Subcutaneous abdominal adipose tissue (tissue), 5 donors: ENCODE measurements around the gene ILDR2.

Experiments used
- H3K27ac ChIP-seq: one replicate; pipeline ENCODE4 v1.7.0; 2013; ENCODE audit warnings: low read depth, mild to moderate bottlenecking, inconsistent platforms, low read length, moderate library complexity
- H3K27me3 ChIP-seq, 5 donors: one replicate each; pipeline ENCODE4 v1.7.0; 2013; ENCODE audit warnings: low read length in 5 of 5, inconsistent platforms in 1 of 5; ENCODE audit not compliant: control insufficient read depth in 5 of 5, insufficient read depth in 4 of 5
- H3K36me3 ChIP-seq, 5 donors: one replicate each; pipeline ENCODE4 v1.7.0; 2013; ENCODE audit warnings: low read length in 5 of 5; ENCODE audit not compliant: control insufficient read depth in 5 of 5, insufficient read depth in 5 of 5
- H3K4me1 ChIP-seq, 5 donors: one replicate each; pipeline ENCODE4 v1.7.0; 2013; ENCODE audit warnings: low read length in 5 of 5, mild to moderate bottlenecking in 3 of 5, moderate library complexity in 1 of 5; ENCODE audit not compliant: control insufficient read depth in 5 of 5, insufficient read depth in 5 of 5
- H3K4me3 ChIP-seq, 5 donors: one replicate each; pipeline ENCODE4 v1.7.0; 2013; ENCODE audit warnings: low read length in 5 of 5, low read depth in 1 of 5
- H3K9ac ChIP-seq, 5 donors: one replicate each; pipeline ENCODE4 v1.7.0; 2013; ENCODE audit warnings: low read length in 5 of 5, mild to moderate bottlenecking in 4 of 5, moderate library complexity in 3 of 5
- H3K9me3 ChIP-seq, 5 donors: one replicate each; pipeline ENCODE4 v1.7.0; 2013; ENCODE audit warnings: low read length in 5 of 5; ENCODE audit not compliant: control insufficient read depth in 5 of 5
- donor health status: healthy.
- donor health status: healthy.
- donor health status: healthy.
- donor health status: healthy.
- donor health status: healthy.

The ILDR2 gene

DNA sequence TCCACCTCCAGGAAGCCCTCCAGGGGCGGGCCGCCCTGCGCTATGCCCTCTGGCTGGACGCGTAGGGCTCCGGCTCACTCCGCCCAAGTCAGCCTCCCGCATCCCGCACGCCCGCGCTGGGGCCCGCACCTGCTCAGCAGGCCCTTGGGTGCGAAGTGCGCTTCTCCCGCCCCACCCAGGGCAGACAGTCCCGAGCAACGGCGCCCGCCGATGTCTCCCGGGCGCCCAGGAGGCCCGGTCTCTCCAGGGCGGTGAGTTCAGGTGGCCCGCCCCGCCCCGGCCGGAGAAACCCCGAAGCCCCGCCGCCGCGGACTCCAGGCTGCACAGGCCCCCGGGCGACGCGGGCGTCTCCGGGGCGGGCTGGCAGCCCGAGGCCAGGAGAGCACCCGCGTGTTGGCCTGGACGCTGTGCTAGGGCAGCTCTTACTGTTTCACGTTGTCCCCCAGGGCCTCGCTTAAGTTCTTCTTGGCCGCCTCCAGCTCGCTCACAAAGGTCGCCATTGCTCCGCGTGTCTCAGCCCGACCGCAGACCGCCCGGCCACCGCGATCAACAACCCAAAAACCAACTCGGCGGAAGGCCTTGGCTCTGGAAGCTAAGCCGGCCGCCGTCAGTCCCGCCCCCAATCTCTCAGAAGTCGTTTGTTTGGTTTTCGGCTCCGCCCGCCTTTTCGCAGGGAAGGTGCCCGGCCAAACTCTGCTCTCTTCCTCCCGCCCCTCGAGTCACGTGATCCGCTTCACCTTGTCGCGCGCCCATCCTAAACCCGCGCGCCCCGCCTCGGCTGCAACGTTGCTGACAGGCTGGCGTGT lies 99.4 kb downstream of the ILDR2 start, which contains the start of gene TADA1:
Gene TADA1 (minus strand): TSS at position 531 of the 806 bp plus-strand sequence. CDS start 31 bp downstream, at position 500.
- Histone ChIP-seq H3K4me1 (peaks cover 3 to 18% (median 13%) of the 10 kb centered on the region in 5 donors), H3K9me3 (no peaks in the 10 kb centered on the region), H3K36me3 (no peaks in the 10 kb centered on the region), H3K27me3 (no peaks in the 10 kb centered on the region), H3K27ac (peak within 1 kb of the TSS; percentile 77), H3K4me3 (peak within 1 kb of the TSS; percentile 70 to 86 (median 82)), H3K9ac (peak within 1 kb of the TSS; percentile 32 to 92 (median 90))

DNA sequence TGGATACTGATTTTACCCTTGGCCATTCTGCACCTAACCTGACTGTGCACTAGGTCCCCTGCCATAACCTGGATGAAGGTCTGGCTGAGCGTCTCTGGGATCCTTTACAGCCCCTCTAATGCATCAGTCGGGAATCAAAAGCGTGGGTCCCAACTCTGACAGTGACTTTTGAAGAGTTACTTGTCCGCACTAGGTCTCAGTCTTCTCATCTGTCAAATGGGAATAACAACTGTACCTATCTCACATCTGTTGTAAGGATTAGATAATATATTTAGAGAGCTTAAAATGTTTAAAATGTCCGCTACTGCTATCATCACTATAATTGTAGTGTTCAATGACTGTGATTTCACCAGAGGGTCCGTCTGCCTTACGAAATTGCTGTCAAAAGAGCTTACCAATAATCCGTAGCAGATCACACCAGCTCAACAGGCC lies 100.0 kb downstream of the ILDR2 start:
- H3K9me3 ChIP-seq = no peaks in the 10 kb centered on the region
- H3K27me3 ChIP-seq = no peaks in the 10 kb centered on the region
- peaks cover 3 to 18% (median 13%) of the 10 kb centered on the region in 5 donors for H3K4me1 ChIP-seq
- no peaks in the 10 kb centered on the region for H3K36me3 ChIP-seq
- no peak overlapping the region for H3K27ac ChIP-seq
- peak overlapping the region; percentile 70 to 86 (median 82) for H3K4me3 ChIP-seq
- H3K9ac ChIP-seq = peak overlapping the region in 4 of 5 donors; percentile 72 to 92 (median 90)

DNA sequence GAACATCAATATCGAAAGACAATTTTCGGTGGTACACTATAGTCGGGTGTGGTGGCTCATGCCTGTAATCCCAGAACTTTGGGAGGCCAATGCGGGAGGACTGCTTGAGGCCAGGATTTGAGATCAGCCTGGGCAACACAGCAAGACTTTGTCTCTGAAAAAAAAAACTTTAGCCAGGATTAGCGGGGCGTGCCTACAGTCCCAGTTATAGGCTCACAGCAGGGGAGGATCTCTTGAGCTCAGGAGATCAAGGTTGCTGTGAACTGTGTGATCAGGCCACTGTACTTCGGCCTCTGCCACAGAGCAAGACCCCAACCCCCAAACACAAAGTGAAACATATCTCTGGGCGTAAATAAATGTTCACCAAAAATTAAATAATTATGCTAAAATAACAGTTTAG lies 100.9 kb downstream of the ILDR2 start:
- no peak overlapping the region for H3K9ac ChIP-seq
- no peaks in the 10 kb centered on the region for H3K36me3 ChIP-seq
- H3K27ac ChIP-seq = no peak overlapping the region
- no peaks in the 10 kb centered on the region for H3K9me3 ChIP-seq
- peaks cover 3 to 18% (median 13%) of the 10 kb centered on the region in 5 donors for H3K4me1 ChIP-seq
- no peaks in the 10 kb centered on the region for H3K27me3 ChIP-seq
- no peak overlapping the region for H3K4me3 ChIP-seq

DNA sequence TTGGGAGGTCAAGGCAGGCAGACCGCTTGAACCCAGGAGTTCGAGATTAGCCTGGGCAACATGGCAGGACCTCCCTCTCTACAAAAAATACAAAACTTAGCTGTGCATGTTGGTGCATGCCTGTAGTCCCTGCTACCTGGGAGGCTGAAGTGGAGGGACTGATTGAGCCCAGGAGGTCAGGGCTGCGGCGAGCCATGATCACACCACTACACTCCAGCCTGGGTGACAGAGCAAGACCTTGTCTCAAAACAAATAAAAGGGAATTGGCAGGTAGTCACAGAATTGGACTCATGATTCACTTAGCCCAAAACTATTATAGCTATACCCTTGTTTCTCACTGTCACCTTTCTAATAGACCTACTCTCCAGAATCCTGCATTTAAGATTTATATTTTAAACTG lies 104.8 kb downstream of the ILDR2 start:
- H3K36me3 ChIP-seq = peaks cover 6 to 17% (median 8%) of the 10 kb centered on the region in 5 donors
- peaks cover 3 to 12% (median 8%) of the 10 kb centered on the region in 5 donors for H3K4me1 ChIP-seq
- H3K27ac ChIP-seq = no peak overlapping the region
- H3K9ac ChIP-seq = no peak overlapping the region
- no peak overlapping the region for H3K4me3 ChIP-seq
- H3K9me3 ChIP-seq = no peaks in the 10 kb centered on the region
- H3K27me3 ChIP-seq = no peaks in the 10 kb centered on the region

DNA sequence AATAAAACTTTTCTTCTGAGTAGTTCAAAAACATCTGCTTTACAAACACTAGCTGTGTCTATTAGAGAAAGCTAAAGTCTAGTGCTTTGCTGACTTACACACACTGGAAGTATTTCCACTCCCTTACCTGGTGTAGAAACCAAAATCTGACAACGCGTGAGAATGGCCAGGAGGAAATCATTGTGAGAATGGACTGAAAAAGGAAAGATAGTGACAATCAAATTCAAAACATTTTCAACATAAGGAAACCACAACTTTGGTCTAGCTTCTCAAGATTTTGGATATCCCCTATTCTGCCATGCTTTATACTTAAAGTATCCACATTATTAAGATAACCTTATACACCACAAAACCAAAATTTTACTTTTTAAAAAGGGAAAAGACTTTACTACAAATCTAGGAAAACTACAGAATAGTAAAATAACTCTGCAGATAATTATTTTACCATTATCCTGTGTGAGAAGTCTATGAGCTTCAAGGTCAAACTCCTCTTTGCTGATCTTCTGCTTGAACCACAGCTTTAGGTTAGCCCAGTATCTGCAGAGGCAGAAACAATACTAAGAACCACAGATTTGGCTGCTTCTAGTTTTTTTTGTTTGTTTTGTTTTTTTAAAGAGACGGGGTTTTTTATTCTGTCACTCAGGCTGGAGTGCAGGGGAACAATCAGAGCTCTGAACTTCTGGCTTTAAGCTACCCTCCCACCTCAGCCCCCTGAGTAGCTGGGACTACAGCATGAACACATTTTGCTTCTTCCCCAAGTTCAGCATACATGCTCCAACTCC lies 105.8 kb downstream of the ILDR2 start:
- H3K4me1 ChIP-seq = peaks cover 0 to 3% (median 0%) of the 10 kb centered on the region in 5 donors
- no peaks in the 10 kb centered on the region for H3K9me3 ChIP-seq
- peaks cover 7 to 17% (median 10%) of the 10 kb centered on the region in 5 donors for H3K36me3 ChIP-seq
- H3K27me3 ChIP-seq = no peaks in the 10 kb centered on the region
- H3K27ac ChIP-seq = no peak overlapping the region
- peak overlapping the region in 2 of 5 donors; percentile 7 to 32 for H3K9ac ChIP-seq
- no peak overlapping the region for H3K4me3 ChIP-seq

DNA sequence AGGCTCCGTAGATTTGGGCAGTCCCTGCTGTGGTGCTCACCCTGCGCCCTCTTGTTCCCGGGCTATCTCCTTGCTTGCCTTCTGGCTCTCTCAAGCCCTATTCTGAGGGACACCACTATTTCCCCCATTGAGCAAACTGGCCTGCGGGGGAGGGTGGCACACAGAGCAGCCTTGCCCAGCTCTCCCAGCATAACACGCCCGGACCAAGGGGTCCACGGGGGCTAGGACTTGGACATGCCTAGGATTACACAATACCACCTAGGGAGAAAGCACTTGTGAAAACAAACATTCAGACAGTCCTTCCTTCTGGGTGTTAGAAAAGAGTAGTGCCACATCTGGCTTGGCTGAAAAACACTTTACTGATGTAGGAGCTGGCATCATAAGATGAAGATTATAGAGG lies 106.7 kb downstream of the ILDR2 start:
- H3K27me3 ChIP-seq = no peaks in the 10 kb centered on the region
- H3K9me3 ChIP-seq = no peaks in the 10 kb centered on the region
- H3K4me3 ChIP-seq = no peak overlapping the region
- peaks cover 10 to 24% (median 16%) of the 10 kb centered on the region in 5 donors for H3K36me3 ChIP-seq
- no peak overlapping the region for H3K9ac ChIP-seq
- no peak overlapping the region for H3K27ac ChIP-seq
- peaks cover 0 to 2% (median 0%) of the 10 kb centered on the region in 5 donors for H3K4me1 ChIP-seq

DNA sequence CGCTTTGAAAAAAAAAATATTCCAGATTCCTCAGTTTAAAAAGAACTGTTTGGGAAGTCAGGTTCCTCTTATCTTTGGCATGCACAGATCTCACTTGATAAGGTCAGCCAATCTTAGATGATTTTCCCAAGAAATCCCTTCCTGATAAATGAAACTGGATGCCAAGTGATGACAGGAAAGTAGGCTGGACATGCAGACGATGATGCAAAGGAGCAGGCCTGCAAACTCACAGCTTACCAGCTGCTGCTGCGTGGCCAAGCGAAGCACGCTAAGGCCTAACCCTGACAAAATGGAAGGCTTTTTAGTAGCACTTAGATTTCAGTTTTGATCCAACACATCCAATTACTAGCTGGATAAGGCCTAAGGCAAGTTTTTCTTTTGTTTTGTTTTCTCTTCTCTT lies 109.4 kb downstream of the ILDR2 start:
- H3K27ac ChIP-seq = no peak overlapping the region
- peaks cover 25 to 46% (median 37%) of the 10 kb centered on the region in 5 donors for H3K36me3 ChIP-seq

DNA sequence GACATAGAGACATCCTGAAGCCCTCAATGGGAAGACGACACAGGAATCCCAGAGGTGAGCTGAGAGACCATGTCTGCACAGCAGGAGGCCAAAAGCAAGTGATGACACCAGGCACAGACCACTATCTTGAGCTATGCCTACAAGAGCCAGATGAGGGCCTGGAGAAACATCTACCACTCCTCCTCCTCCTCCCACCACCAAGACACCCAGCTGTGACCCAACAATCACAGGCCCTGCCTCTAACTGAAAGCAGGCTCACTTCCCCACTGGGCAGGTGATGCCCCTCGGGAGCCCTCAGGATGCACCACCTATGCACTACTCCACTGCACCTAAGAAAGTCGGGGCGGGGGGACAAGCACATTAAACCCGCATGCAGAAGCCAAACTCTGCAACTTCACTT lies 115.7 kb downstream of the ILDR2 start:
- H3K27me3 ChIP-seq = no peaks in the 10 kb centered on the region
- H3K9ac ChIP-seq = no peak overlapping the region
- H3K36me3 ChIP-seq = peaks cover 34 to 80% (median 70%) of the 10 kb centered on the region in 5 donors
- H3K27ac ChIP-seq = no peak overlapping the region
- no peaks in the 10 kb centered on the region for H3K4me1 ChIP-seq
- H3K4me3 ChIP-seq = no peak overlapping the region
- H3K9me3 ChIP-seq = no peaks in the 10 kb centered on the region

More for the DNA sequence above, 109.4 kb downstream of the ILDR2 start:
- no peak overlapping the region for H3K4me3 ChIP-seq
- H3K9ac ChIP-seq = no peak overlapping the region
- no peaks in the 10 kb centered on the region for H3K4me1 ChIP-seq
- H3K27me3 ChIP-seq = no peaks in the 10 kb centered on the region
- H3K9me3 ChIP-seq = no peaks in the 10 kb centered on the region

DNA sequence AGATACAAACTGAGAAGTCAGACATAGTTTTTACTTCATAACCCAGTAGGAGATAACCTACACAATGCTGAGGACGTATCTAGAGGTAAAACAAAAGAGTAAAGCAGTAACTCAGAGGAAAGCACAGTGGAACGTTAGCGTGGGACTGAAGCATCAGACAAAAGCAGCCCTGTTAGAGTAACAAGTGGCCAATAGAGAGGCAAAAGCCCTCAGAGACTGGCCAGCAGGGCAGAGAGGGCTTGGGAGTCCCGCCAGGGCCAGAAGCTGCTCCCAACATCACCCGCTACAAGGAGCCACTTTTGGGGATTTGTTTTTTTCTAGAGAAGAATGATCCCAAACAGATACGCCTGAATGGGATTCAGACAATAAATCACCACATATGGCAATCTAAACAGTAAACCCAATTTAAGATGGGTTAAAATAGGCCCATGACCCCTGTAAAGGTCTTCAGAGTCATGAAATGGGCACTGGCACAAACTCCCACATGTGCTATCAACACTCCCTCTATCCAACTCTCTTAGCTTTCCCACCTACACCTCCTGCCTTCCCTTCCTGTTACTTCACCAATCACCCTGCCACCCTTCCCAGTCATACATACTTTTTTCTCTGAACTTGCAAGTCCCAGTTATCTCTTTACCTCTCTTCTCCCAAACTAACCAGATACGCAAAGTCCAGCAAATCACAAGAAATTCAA lies 116.5 kb downstream of the ILDR2 start:
- H3K27me3 ChIP-seq = no peaks in the 10 kb centered on the region
- no peaks in the 10 kb centered on the region for H3K9me3 ChIP-seq
- H3K4me1 ChIP-seq = no peaks in the 10 kb centered on the region
- no peak overlapping the region for H3K4me3 ChIP-seq
- H3K36me3 ChIP-seq = peaks cover 35 to 82% (median 71%) of the 10 kb centered on the region in 5 donors
- H3K27ac ChIP-seq = no peak overlapping the region
- H3K9ac ChIP-seq = no peak overlapping the region
